Kidney tubule cell (primary cell): ENCODE measurements around the gene ZNF627.
A peak's percentile ranks its signal among the peaks of the same experiment; 100 is the strongest.
"Not testable (repeated sequence)": the region's sequence is repeated elsewhere in the genome, so short reads cannot be mapped to it uniquely, and the experiment has no call there.

Experiments
- DNase-seq: peaks from one replicate; pipeline ENCODE4 v3.0.0-alpha.2; 2018; ENCODE audit warnings: low spot score

Gene ZNF627

DNA sequence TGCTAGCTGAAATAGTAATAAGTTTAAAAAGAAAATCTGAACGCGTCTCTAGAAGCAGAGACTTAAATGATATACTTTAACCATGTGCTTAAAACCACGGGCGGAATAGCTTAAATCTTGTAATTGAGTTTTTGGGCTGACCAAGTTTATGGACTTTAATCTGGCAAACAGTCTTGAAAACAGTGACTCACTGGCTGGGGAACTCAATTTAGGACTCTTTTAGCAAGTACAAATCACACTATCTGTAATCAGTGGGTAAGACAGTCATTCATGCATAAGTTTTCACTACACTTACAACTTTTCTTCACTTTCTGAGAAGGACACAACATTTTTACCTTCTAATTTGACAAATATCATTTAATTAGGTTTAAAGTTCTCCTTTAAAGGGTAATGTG is 26.8 kb downstream of the ZNF627 start:
- DNase-seq = peak; percentile 62

DNA sequence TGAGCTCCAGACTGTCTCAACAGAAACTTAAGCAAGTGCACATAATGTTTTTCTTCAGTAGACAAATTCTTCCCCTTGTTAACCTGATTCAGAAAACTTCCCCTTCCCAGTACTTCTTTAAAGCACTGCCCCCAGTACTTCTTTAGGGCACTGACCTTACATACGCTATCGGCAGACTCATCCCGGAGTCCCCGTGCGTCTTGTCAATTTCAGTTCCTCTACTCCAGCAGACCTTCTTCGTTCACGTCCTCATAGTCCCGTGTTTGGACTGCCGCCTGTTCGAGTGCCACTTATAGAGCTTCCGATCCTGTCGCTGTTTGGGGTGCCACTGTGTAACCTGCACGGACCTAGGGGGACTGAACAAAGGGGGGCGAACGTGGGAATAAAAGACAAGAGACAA is 29.0 kb downstream of the ZNF627 start:
- no peak for DNase-seq

DNA sequence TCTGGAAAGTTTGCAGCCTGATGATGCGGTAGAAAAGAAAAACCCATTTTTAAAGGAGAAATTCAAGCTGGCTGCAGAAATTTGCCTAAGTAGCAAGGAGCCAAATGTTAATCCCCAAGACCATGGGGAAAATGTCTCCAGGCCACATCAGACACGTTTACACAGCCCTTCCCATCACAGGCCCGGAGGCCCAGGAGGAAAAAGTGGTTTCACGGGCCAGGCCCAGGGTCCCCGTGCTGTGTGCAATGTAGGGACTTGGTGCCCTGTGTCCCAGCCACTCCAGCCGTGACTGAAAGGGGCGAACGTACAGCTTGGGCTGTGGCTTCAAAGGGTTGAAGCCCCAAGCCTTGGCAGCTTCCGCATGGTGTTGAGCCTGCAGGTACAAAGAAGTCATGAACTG is 35.9 kb downstream of the ZNF627 start:
- no peak for DNase-seq

DNA sequence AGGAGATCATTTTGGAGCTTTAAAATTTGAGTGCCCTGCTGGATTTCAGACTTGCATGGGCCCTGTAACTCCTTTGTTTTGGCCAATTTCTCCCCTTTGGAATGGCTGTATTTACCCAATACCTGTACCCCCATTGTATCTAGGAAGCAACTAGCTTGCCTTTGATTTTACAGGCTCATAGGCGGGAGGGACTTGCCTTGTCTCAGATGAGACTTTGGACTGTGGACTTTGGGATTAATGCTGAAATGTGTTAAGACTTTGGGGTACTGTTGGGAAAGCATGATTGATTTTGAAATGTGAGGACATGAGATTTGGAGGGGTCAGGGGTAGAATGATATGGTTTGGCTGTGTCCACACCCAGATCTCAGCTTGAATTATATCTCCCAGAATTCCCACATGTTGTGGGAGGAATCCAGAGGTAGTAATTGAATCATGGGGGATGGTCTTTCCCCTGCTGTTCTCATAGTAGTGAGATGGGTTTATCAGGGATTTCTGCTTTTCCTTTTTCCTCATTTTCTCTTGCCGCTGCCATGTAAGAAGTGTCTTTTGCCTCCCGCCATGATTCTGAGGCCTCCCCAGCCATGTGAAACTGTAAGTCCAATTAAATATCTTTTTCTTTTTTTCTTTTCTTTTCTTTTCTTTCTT is 36.9 kb downstream of the ZNF627 start:
- DNase-seq = not testable (repeated sequence)

DNA sequence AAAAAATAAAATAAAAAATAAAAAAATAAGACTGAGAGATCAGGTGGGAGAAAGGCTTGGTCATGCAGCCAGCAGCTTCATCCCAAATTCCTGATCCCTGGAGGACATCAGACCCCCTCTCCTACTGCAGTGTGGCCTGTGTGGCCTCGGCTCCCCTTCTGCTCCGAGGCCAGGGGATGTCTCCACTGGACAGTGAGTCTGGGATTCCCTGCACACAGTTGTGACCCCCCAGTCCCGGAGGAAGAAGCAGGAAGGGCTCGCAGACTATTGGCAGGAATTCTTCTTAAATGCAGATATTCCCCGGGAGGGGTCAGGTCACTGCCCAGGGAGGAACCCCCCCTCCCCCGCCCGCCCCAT is 41.9 kb downstream of the ZNF627 start:
- DNase-seq = no peak

DNA sequence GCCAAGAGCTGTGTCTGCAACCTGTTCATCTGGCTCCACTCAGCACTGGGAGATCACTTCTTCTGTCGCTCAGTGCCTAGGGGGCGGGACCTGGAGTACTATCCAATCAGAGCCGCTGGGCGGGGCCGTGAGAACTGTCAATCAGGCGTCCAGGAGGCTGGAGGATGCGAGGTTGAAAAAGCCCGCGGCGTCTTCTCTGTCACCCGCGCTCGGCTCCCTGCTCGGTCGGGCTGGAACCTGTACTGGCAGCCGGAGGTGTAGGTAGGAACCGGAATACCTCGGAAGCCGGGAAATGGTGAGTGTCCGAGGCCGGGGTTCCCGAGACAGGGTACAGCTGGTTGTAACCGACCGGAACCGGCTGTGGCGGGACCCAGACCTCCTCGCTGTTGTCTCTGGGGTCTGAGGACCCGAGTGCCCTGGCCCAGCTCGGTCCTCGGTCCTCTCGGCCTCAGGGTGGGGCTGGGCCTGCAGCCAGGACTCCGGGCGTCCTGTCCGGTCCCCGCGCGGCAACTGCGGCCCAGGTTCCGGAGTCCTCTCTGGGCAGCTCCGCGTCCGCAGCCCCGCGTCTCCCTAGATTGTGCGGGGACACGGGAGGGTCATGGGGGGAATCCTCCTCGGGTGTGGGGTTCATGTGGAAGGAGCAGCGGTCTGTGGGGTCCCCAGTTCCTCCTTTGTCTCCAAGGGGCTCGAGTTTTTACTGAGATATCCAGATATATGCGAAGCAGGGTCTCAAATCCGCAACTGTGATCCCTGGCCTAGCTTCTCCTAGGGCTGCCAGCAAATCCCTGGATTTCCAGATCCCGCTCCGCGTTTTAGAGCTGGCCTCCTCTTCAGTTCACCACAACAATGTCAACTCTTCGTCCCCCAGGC is 42.6 kb downstream of the ZNF627 start:
- DNase-seq = peak; percentile 96

DNA sequence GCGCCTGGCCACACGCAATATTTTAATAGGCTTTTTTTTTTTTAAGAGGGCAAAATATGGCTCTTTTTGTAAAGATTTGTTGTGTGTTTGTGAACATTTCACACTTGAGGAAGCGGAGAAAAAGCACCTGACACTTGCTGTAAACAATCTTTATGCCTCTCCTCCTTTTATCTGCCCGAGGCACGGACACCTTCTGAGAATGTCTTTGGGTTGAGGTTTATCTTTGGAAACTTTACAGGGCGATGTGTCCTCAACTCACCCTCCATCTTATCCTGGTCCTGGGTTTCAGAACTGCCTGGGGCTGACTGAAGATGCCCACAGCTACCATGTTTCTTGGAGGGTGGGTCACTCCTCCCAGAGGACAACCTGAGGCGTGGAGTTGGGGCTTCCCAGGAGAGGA is 44.0 kb downstream of the ZNF627 start:
- DNase-seq = no peak

DNA sequence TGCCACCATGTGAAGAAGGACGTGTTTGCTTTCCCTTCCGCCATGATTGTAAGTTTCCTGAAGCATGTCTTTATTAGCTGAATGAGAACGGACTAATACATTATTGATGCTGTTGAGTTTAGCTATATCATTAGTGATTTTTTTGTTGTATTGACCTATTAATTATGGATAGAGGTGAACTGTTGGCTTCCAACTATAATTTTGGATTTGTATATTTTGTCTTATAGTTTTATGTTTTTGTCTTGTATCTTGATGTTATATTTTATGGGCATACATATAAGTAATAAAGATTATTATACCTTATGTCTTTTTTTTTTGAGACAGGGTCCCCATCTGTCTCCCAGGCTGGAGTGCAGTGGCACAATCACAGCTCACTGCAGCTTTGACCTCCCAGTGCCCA is 45.6 kb downstream of the ZNF627 start:
- DNase-seq = no peak

DNA sequence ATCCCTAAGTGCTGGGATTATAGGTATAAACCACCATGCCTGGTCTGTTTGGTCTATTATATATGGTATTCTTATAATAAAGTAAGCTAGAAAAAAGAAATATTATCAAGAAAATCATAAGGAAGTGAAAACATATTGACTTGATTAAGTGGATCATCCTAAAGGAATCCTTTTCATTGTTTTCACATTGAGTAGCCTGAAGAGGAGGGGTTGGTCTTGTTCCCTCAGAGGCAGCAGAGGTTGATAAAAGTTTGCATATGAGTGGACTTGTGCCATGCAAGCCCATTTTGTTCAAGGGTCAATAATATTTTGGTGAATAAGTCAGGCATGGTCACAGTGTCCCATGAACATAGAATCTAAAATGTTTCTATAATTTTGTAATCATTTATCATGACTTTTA is 52.7 kb downstream of the ZNF627 start:
- no peak for DNase-seq

DNA sequence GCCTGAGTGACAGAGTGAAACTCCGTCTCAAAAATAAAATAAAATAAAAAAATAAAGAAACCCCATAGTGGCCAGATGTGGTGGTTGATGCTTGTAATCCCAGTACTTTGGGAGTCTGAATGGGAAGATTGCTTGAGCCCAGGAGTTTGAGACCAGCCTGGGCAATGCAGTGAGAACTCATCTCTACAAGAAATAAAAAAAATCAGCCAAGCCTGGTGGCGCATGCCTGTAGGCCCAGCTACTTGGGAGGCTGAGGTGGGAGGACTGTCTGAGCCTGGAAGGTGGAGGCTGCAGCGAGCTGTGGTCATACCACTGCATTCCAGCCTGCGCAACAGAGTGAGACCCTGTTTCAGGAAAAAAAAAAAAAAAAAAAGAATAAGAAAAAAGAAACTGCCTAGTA is 53.8 kb downstream of the ZNF627 start:
- no peak for DNase-seq

DNA sequence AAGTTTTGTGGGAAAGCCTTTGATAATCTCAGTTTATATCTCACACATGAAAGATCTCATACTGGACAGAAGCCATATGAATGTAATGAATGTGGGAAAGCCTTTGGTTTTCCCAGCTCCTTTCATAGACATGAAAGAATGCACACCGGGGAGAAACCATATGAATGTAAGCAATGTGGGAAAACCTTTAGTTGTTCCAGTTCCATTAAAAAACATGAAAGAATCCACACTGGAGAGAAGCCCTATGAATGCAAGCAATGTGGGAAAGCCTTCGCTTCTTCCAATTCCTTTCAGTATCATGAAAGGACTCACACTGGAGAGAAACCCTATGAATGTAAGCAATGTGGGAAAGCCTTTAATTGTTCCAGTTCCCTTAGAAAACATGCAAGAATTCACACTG is 54.8 kb downstream of the ZNF627 start:
- no peak for DNase-seq

DNA sequence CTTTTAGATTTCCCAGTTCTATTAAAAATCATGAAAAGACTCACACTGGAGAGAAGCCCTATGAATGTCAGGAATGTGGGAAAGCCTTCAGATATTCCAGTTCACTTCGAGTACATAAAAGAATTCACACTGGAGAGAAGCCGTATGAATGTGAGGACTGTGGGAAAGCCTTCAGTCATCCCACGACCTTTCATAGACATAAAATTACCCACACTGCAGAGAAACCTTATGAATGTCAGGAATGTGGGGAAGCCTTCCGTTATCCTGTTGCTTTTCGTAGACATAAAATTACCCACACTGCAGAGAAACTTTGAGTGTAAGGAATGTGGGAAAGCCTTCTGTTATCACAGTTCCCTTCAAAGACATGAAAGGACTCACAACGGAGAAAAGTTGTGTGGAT is 55.2 kb downstream of the ZNF627 start:
- no peak for DNase-seq

DNA sequence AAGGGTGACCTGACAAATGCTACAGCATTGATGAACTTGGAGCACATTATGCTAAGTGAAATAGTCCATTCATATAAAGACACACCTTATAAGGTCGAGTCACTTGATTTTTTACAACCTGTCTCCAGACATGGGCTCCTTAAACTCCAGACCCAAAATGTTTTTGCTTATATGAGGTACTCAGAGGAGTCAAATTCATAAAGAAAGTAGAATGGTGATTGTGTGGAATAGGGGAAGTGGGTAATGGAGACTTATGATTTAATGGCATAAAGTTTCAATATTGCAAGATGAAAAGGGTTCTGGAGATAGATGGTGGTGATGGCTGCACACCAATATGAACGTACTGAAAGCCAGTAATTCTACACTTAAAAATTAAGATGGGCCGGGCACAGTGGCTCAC is 59.3 kb downstream of the ZNF627 start:
- DNase-seq = no peak

DNA sequence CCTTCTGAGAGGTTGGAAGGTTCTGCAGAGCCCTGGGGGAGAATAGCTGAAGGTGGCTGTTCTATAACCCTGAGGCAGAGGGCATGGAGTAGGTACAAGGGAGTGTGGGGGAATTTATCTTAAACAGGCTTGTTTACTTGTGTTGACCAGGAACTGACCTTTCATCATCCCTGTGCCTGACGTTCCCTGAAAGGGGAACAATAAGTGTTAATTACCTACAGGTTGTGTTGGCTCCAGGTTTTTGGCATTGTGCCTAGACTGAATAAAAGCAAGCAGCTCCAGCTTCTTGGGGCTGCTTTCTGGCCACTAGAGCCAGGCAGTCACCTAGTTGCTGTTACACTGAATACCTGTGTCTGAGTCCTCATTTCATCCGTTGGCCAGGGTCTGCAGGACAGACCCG is 60.0 kb downstream of the ZNF627 start:
- DNase-seq = no peak

DNA sequence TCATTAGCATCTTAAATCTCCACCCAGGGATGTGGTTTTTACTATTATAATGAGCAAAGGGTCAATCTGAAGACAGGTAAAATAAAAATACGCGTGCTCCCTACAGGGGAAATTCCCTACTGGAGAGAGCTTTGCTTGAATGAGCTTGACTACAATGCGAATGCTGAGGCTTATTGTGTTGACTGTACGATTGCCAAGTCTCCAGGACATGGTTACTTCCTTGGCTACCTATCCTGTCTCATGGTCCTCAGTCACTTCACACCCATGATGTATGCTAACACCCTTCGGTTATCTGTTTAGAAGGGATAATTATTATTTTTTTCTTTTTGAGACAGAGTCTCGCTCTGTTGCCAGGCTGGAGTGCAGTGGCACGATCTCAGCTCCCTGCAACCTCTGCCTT is 61.7 kb downstream of the ZNF627 start:
- DNase-seq = peak; percentile 89

DNA sequence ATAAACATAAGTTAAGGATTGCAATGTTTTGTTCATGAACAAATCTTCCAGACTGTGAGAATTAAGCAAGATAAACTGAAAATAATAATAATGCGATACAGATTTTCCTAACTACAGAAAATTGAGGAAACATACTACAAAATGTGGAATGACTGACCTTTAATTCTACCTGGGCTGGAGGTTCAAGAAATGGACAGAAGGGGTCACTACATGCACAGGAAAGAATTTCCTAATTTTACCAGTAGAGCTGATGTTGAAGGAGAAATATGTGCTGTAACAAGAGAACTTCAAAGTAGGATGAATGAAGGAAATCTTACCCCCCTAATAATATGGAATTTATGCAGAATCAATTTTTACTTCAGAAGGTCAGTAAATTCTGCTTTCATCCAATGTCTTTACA is 62.3 kb downstream of the ZNF627 start:
- DNase-seq = no peak

DNA sequence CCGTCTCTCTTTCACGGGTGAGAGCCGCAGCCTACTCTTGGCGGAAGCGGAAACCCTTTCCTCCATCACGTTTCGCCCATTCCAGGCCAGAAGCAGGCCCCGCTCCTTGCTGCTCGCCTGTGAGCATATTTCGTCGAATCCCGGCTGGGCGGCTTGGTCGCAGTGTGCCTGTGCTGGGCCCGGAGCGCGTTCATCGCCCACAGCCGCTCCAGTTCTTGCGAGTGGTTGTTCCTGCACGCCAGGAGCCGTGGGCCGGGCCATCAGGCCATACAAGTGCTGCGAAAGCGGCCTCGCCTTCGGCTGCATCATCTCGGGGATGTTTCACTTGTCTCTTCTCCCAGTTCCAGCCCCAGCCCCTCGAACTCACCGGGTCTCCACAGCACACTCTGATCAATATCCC is 65.0 kb downstream of the ZNF627 start:
- DNase-seq = no peak

DNA sequence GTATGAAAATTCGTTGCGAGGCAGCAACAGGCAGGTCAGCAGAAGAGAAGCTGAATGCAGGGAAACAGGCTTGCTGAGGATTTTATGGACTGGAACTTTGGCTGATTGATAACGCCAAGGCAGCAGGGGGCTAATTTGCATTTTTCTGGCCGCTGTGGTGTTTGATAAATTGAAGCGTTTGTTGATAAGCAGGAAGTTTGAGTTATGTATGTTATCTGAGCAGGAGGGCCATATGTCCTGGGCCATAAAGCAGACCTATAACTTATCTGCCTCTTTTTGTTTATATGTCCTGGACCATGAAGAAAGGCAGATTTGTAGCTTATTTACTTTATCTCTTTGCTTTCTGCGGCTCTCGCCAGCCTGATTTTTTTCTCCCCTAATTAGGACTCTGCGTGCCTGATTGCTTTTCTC is 65.9 kb downstream of the ZNF627 start:
- no peak for DNase-seq
